Measurements from ENCODE around the gene TIMM44. TPM values are rescaled to one million over a fixed set of nuclear protein-coding genes. Genes with fewer than 3 reads are reported as not detected.

TIMM44 gene
- total and polyA plus RNA-seq, 8 donors, result 36.7 to 56.5 (median 43.4) TPM

DNA sequence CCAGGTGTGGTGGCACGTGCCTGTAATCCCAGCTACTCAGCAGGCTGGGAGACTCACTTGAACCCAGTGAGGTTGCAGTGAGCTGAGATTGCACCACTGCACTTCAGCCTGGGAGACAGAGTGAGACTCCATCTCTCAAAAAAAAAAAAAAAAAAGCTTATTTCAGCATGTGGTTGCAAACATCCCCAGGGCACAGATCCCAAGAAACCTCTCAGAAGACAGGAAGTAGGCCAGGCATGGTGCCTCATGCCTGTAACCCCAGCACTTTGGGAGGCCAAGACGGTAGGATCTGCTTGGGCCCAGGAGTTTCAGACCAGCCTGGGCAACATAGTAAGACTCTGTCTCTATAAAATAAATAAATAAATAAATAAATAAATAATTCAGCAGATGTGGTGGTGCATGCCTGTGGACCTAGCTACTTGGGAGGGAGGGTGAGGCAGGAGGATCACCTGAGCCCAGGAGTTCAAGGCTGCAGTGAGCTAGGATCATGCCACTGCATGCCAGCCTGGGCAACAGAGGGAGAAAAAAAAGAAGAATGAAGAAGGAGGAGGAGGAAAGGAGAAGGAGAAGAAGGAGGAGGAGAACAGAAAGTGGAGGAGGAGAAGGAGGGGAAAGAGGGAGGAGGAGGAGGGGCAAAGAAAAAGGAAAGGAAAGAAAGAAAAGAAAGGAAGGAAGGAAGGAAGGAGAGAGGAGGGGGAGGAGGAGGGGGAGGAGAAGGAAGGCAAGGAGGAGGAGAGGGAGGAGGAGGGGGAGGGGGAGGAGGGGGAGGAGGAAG is 59.5 kb downstream of the TIMM44 start:
- ATAC-seq (no peak), DNase-seq (no peak)
- Histone ChIP-seq H3K27me3 (peaks cover 0 to 29% of the 10 kb centered on the region in 2 donors), H3K4me3 (no peak overlapping the region), H3K27ac (no peak overlapping the region), H3K9me3 (no peaks in the 10 kb centered on the region), H3K4me1 (peaks cover 0 to 9% of the 10 kb centered on the region in 2 donors), H3K36me3 (no peaks in the 10 kb centered on the region)
- TF ChIP-seq, protein P1, sequence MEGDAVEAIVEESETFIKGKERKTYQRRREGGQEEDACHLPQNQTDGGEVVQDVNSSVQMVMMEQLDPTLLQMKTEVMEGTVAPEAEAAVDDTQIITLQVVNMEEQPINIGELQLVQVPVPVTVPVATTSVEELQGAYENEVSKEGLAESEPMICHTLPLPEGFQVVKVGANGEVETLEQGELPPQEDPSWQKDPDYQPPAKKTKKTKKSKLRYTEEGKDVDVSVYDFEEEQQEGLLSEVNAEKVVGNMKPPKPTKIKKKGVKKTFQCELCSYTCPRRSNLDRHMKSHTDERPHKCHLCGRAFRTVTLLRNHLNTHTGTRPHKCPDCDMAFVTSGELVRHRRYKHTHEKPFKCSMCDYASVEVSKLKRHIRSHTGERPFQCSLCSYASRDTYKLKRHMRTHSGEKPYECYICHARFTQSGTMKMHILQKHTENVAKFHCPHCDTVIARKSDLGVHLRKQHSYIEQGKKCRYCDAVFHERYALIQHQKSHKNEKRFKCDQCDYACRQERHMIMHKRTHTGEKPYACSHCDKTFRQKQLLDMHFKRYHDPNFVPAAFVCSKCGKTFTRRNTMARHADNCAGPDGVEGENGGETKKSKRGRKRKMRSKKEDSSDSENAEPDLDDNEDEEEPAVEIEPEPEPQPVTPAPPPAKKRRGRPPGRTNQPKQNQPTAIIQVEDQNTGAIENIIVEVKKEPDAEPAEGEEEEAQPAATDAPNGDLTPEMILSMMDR (IDR thresholded peaks at IDR 0.05), result no peak
- intact Hi-C loops (cut with DNase I), result no loop called here

DNA sequence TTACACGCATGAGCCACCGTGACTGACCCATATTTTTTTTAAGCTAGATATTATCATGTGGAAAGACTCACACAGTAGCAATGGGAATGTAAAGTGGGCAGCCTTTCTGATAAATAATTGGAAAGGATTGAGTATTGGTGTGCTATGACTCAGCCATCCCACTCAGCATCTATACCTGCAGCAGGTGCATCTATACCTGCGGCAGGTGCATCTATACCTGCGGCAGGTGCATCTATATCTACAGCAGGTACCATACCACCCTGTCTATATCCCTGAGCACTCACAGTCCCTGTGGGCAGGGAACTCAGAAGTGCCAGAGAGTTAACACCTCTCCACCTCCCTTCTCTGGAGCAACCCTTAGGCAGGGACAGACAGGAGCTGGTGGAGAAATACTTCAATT is 60.4 kb downstream of the TIMM44 start:
- TF ChIP-seq, protein P1 (IDR thresholded peaks at IDR 0.05), result no peak
- Histone ChIP-seq H3K4me3 (no peak overlapping the region), H3K27ac (no peak overlapping the region), H3K36me3 (no peaks in the 10 kb centered on the region), H3K9me3 (no peaks in the 10 kb centered on the region), H3K27me3 (peaks cover 0 to 20% of the 10 kb centered on the region in 2 donors), H3K4me1 (peaks cover 0 to 1% of the 10 kb centered on the region in 2 donors)
- intact Hi-C loops (cut with DNase I), result no loop called here
- DNase-seq (no peak), ATAC-seq (no peak)

DNA sequence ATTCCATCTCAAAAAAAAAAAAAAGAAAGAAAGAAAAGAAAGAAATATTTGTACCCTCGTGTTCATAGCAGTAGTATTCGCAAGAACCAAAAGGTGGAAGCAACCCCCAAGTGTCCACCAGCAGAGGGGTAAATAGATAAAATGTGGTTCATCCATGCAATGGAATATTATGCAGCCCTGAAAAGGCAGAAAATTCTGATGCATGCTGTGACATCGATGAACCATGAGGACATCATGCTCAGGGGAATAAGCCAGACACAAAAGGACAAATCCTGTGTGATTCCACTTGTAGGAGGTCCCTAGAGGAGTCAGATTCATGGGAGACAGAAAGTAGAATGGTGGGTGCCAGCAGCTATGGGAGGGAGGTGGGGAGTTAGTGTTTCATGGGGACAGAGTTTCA is 61.6 kb downstream of the TIMM44 start:
- ATAC-seq (no peak), DNase-seq (no peak)
- TF ChIP-seq, protein P1 (IDR thresholded peaks at IDR 0.05), result no peak
- H3K27me3 ChIP-seq, result peaks cover 0 to 11% of the 10 kb centered on the region in 2 donors
- no peaks in the 10 kb centered on the region for H3K36me3 ChIP-seq
- no peak overlapping the region for H3K27ac ChIP-seq
- no peak overlapping the region for H3K4me3 ChIP-seq
- no peaks in the 10 kb centered on the region for H3K4me1 ChIP-seq
- intact Hi-C loops (cut with DNase I), result no loop called here
- H3K9me3 ChIP-seq, result no peaks in the 10 kb centered on the region

DNA sequence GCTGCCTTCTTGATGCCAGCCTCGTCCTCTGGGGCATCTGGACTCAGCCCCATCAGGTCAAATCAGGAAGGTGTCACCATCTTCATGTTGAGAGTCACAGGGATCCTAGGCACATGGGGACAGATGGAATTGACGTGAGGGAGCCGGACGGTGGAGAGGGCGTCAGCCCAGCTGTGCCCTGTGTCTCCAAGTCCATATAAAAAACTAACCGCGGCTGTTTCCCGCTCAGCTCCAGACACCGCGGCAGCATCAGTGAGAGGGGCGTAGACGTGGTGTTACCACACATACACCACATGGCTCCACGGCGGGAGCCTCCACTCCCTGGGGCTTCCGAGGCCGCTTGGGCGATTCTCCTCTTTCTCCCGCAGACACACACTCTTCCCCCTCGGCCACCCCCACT is 63.6 kb downstream of the TIMM44 start:
- intact Hi-C loops (cut with DNase I), result no loop called here
- Histone ChIP-seq H3K27ac (no peak overlapping the region), H3K4me3 (no peak overlapping the region), H3K36me3 (no peaks in the 10 kb centered on the region), H3K9me3 (no peaks in the 10 kb centered on the region), H3K27me3 (peaks cover 7 to 21% of the 10 kb centered on the region in 2 donors), H3K4me1 (no peaks in the 10 kb centered on the region)
- ATAC-seq (no peak), DNase-seq (no peak)
- TF ChIP-seq, protein P1 (IDR thresholded peaks at IDR 0.05), result no peak

DNA sequence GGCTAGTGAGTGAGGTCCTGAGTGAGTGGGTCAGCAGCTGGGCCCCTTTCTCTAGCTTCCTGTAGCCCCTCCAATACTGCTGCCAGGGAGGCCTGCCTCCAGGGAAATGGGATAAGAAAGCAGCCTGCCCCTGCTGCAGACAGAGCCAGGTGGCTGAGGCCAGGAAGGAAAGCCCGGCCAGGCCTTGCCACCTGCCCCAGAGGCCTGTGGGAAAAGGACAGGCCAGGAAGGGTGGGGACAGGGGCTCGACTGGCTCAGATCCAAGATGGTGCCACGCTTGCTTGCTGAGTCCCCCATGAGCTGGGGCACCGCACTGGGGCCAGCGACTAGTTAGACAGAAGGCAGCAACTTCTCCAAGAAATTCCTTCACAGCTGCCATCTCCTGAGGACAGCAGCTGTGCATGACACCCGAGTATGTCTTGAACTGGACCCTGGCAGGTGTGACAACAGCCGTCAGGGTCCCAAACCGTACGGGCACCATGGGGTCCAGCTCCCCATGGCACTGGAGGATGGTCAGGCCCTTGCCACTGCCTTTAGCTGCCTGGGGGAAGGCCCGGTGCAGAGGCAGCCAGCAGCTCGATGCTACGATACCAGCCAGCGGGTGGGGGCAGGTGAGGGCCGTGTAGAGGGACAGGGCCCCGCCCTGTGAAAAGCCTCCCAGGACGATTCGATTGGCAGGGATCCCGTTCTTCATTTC is 64.2 kb downstream of the TIMM44 start:
- H3K4me3 ChIP-seq, result no peak overlapping the region
- peaks cover 7 to 27% of the 10 kb centered on the region in 2 donors for H3K27me3 ChIP-seq
- TF ChIP-seq, protein P1 (IDR thresholded peaks at IDR 0.05), result no peak
- H3K4me1 ChIP-seq, result peaks cover 0 to 4% of the 10 kb centered on the region in 2 donors
- no peaks in the 10 kb centered on the region for H3K9me3 ChIP-seq
- no peaks in the 10 kb centered on the region for H3K36me3 ChIP-seq
- H3K27ac ChIP-seq, result no peak overlapping the region
- ATAC-seq (no peak), DNase-seq (no peak)
- intact Hi-C loops (cut with DNase I), result no loop called here
